Measurements from ENCODE around the gene PRORP.

PRORP gene

GRCh38 chr14:35167496-35167895 lies 45.1 kb downstream of the PRORP start:
- H2AK5ac ChIP-seq (ENCODE audit: low read length), result no peak overlapping the region
- no peaks in the 10 kb centered on the region for H3K4me1 ChIP-seq (ENCODE audit: control insufficient read depth in 1 of 2, insufficient read depth in 2 of 2, low read length in 2 of 2)
- H2BK12ac ChIP-seq (ENCODE audit: low read length), result no peak overlapping the region
- H3K18ac ChIP-seq (ENCODE audit: low read length), result no peak overlapping the region
- H2BK120ac ChIP-seq (ENCODE audit: insufficient read depth, low read length, poor library complexity), result no peak overlapping the region
- no peak overlapping the region for H3K4me3 ChIP-seq (ENCODE audit: low read depth, low read length)
- no peak for DNase-seq
- no peak overlapping the region for H4K8ac ChIP-seq (ENCODE audit: low read depth, low read length)
- H4K12ac ChIP-seq (ENCODE audit: low read depth, low read length), result no peak overlapping the region
- no peak overlapping the region for H3K4me2 ChIP-seq (ENCODE audit: low read length)
- no peaks in the 10 kb centered on the region for H3K79me1 ChIP-seq (ENCODE audit: low read length)
- no peak overlapping the region for H2AFZ ChIP-seq (ENCODE audit: insufficient read depth, low read length, poor library complexity)
- no peaks in the 10 kb centered on the region for H3K79me2 ChIP-seq (ENCODE audit: control insufficient read depth, insufficient read depth, low read length, poor library complexity)
- no peak overlapping the region for H3K9ac ChIP-seq (ENCODE audit: low read length)
- H3K4ac ChIP-seq (ENCODE audit: low read depth, low read length), result no peak overlapping the region
- no peaks in the 10 kb centered on the region for H3K9me3 ChIP-seq (ENCODE audit: insufficient read depth, low read depth, low read length)
- H3K27ac ChIP-seq (ENCODE audit: low read depth, low read length), result no peak overlapping the region
- H3K23ac ChIP-seq (ENCODE audit: low read length), result no peak overlapping the region
- H2BK5ac ChIP-seq (ENCODE audit: low read depth, low read length, poor library complexity), result no peak overlapping the region
- H3K36me3 ChIP-seq (ENCODE audit: control insufficient read depth in 1 of 2, insufficient read depth in 2 of 2, low read length in 2 of 2), result no peaks in the 10 kb centered on the region
- H3K27me3 ChIP-seq (ENCODE audit: insufficient read depth, low read length), result no peaks in the 10 kb centered on the region
- no peak overlapping the region for H4K91ac ChIP-seq (ENCODE audit: low read depth, low read length)
- no peak overlapping the region for H3K14ac ChIP-seq (ENCODE audit: low read length)
- no CpG with 5 or more reads among the region's 3 CpGs for WGBS (ENCODE audit: extremely low coverage, insufficient coverage, insufficient read length)

Data from trophoblast cell (in vitro differentiated cells and primary cell).